Stimulated activated effector memory CD8-positive, alpha-beta T cell treated with anti-CD3 and anti-CD28 coated beads, Interleukin-12 subunit alpha, Interleukin-12 subunit beta, amount 100 ng/mL, for 72 hours (primary cell): ENCODE measurements around the gene TEKT4.
"Not testable (repeated sequence)": the region's sequence is repeated elsewhere in the genome, so short reads cannot be mapped to it uniquely, and the experiment has no call there.

Experiments
- ATAC-seq: fragments of 150-1000 bp; cut with Tn5 transposase; 2 replicates; pipeline ENCODE4 v1.10.0; 2021
- DNase-seq, 2 donors: peaks; one replicate each; pipeline ENCODE4 v3.0.0; 2021 to 2022; ENCODE audit warnings: low spot score in 2 of 2
- H3K27ac Mint-ChIP-seq: one replicate; pipeline ENCODE4 v1.8.0; 2022; ENCODE audit warnings: mild to moderate bottlenecking, mixed read lengths
- H3K36me3 Mint-ChIP-seq: one replicate; pipeline ENCODE4 v1.8.0; 2022; ENCODE audit warnings: mild to moderate bottlenecking, mixed read lengths
- H3K4me1 Mint-ChIP-seq: one replicate; pipeline ENCODE4 v1.8.0; 2022; ENCODE audit warnings: mixed read lengths
- H3K4me3 Mint-ChIP-seq: one replicate; pipeline ENCODE4 v1.8.0; 2022; ENCODE audit warnings: mild to moderate bottlenecking, mixed read lengths
- H3K9me3 Mint-ChIP-seq: one replicate; pipeline ENCODE4 v1.8.0; 2022; ENCODE audit warnings: mixed read lengths

The TEKT4 gene, protein sequence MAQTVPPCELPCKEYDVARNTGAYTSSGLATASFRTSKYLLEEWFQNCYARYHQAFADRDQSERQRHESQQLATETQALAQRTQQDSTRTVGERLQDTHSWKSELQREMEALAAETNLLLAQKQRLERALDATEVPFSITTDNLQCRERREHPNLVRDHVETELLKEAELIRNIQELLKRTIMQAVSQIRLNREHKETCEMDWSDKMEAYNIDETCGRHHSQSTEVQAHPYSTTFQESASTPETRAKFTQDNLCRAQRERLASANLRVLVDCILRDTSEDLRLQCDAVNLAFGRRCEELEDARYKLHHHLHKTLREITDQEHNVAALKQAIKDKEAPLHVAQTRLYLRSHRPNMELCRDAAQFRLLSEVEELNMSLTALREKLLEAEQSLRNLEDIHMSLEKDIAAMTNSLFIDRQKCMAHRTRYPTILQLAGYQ

GRCh38 chr2:94871226-94872087 is at the start of gene TEKT4:
Gene TEKT4, plus strand, starts transcription at chr2:94871430. Its CDS starts 150 bp downstream, at chr2:94871580.
- H3K36me3 Mint-ChIP-seq = no peaks in the 10 kb centered on the region
- H3K4me3 Mint-ChIP-seq = no peak within 1 kb of the TSS
- H3K27ac Mint-ChIP-seq = no peak within 1 kb of the TSS
- DNase-seq (no peak), ATAC-seq (peak; percentile 46)
- no peaks in the 10 kb centered on the region for H3K9me3 Mint-ChIP-seq
- H3K4me1 Mint-ChIP-seq = no peaks in the 10 kb centered on the region

DNA sequence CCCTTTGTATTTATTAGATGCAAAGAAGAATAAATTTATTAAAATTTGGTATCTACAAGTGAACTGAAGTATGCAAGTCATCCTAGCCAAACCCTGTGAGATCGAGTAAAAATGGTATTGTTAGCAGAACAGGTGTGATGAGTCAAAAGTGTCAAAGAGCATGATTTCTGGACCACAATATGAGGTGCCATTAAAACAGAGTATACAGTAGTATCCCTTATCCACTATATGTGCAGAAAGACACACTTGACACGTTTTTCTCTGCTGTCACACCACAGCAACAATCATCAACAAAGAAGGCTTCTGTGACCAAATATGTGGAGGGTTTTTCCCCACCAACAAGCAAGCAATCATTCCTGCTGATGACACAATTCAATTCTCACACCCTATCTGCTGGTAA is 32.0 kb upstream of the TEKT4 start:
- H3K27ac Mint-ChIP-seq, H3K4me3 Mint-ChIP-seq, H3K36me3 Mint-ChIP-seq, DNase-seq, H3K4me1 Mint-ChIP-seq, ATAC-seq, H3K9me3 Mint-ChIP-seq: not testable (repeated sequence)

DNA sequence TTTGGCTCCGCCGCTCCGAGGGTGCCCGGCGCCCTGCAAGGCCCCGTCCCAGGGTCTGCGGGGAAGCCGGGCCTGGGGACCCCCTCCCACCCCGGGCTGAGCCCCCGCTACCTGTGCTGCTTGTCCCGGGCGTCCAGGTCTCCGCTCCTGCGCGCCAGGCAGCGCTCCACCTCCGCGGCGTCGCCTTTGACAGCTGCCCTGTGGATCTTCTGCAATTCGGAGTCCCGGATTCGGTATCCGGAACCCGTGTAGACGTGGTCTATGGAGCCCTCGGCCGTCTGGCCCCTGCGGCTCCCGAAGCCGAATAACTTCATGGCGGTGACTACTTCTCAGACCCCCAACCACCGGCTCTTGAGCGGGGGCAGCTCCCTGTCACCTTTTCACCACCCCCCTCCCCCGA is 14.4 kb upstream of the TEKT4 start:
- ATAC-seq, H3K4me3 Mint-ChIP-seq, H3K9me3 Mint-ChIP-seq, H3K4me1 Mint-ChIP-seq, DNase-seq, H3K27ac Mint-ChIP-seq, H3K36me3 Mint-ChIP-seq: not testable (repeated sequence)

- not testable (repeated sequence) for DNase-seq, H3K27ac Mint-ChIP-seq, H3K9me3 Mint-ChIP-seq, H3K4me3 Mint-ChIP-seq, H3K36me3 Mint-ChIP-seq, H3K4me1 Mint-ChIP-seq, ATAC-seq
These were observed 13.7 kb upstream of the TEKT4 start for GRCh38 chr2:94857367-94858162.

DNA sequence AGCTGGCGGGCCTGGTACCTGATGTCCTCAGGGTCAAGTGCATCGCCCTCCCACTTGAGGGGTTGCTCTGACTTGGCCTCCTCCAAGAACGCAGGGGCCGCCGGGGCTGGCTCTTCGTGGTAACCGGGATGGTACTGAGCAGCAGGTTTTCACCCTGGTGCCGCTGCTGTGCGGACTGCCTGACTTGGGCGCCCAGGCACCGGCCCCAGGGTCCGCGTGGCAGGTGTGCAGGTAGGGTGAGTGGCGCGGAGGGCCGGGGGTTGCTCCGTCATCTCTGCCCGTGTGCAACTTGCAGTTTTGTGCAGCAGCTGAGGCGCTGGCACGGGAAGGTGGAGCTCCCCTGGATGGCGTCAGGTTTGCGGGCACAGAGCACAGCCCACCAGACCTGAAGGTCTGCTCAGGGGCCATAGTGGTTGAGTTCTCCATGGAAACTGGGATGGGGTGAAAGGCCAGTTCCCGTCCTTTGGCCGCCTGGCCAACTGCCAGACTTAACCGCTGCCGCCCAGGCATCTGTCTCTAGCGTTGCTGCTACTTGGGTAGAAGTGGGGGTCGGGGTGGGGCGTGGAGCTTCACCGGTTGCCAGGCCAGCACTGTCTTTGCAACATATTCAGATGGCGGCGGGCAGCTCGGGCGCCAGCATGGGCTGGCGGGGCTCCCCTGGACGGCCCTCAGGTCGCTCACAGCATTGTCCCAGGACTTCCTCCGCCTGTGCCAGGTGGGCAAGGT is 12.9 kb upstream of the TEKT4 start:
- H3K9me3 Mint-ChIP-seq, ATAC-seq, H3K27ac Mint-ChIP-seq, DNase-seq, H3K4me1 Mint-ChIP-seq, H3K36me3 Mint-ChIP-seq, H3K4me3 Mint-ChIP-seq: not testable (repeated sequence)

GRCh38 chr2:94861308-94862152 is 9.7 kb upstream of the TEKT4 start:
- Mint-ChIP-seq H3K36me3 (no peaks in the 10 kb centered on the region), H3K4me1 (no peaks in the 10 kb centered on the region), H3K27ac (no peak overlapping the region), H3K9me3 (no peaks in the 10 kb centered on the region), H3K4me3 (no peak overlapping the region)
- ATAC-seq = no peak
- no peak for DNase-seq

DNA sequence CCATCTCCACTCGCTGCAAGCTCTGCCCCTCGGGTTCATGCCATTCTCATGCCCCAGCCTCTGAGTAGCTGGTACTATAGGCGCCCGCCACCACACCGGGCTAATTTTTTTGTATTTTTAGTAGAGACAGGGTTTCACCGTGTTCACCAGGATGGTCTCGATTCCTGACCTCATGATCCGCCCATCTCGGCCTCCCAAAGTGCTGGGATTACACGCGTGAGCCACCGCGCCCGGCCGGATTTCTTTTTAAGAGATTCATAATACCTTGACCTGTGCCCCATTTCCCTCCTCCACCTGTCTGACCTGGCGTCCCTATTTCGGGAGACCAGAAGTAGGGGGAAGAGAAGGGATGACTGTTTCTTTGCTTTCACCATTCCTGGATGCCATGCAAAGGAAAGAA is 8.3 kb upstream of the TEKT4 start:
- not testable (repeated sequence) for H3K4me1 Mint-ChIP-seq, H3K27ac Mint-ChIP-seq, ATAC-seq, H3K36me3 Mint-ChIP-seq, H3K9me3 Mint-ChIP-seq, DNase-seq, H3K4me3 Mint-ChIP-seq

GRCh38 chr2:94869131-94869530 is 2.1 kb upstream of the TEKT4 start:
- no peak overlapping the region for H3K27ac Mint-ChIP-seq
- no peak overlapping the region for H3K4me3 Mint-ChIP-seq
- DNase-seq (no peak), ATAC-seq (no peak)
- no peaks in the 10 kb centered on the region for H3K9me3 Mint-ChIP-seq
- no peaks in the 10 kb centered on the region for H3K4me1 Mint-ChIP-seq
- no peaks in the 10 kb centered on the region for H3K36me3 Mint-ChIP-seq

DNA sequence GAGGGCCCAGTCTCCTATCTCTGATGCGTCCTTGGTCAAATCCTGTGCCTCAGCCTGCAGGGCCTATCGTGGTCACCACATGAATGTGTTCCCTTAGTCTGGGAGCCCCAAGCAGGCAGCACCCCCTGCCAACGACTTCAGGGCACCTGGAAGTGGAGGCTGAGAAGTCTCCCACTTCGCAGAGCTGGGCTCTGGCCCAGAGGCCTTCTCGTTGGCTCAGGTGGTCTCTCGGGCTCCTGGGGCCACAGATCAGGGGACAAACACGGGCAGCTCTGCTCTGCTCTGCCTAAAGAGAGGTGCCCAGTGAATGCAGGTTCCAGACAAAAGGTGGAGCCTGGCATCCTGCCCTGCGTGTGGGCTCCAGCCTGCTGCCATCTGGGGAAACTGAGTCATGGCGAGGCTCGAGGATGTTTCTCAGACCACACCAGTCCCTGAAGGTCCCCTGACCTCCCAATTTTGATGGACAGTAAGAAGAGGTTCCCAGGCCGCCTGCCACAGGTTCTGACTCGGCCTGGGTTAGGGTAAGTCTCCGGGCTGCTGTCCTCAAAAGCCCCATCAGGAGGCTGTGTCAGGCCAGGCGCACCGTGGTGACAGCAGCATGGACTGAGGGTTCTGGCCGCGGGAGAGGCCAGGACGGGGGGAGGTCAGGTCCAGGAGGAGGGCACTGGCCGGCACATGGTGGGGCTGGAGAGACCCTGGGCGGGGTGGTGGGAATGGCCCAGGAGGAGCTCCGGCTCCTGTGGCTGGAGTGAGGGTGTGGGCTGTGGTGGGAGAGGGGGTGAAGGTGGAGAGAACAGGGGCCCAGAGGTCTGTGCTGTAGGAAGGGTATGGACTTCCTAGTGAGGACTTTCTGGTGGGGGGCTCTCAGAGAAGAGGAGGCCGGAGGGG is 1.4 kb upstream of the TEKT4 start:
- H3K36me3 Mint-ChIP-seq = no peaks in the 10 kb centered on the region
- H3K4me1 Mint-ChIP-seq = no peaks in the 10 kb centered on the region
- ATAC-seq (no peak), DNase-seq (no peak)
- H3K4me3 Mint-ChIP-seq = no peak overlapping the region
- H3K9me3 Mint-ChIP-seq = no peaks in the 10 kb centered on the region
- H3K27ac Mint-ChIP-seq = no peak overlapping the region

DNA sequence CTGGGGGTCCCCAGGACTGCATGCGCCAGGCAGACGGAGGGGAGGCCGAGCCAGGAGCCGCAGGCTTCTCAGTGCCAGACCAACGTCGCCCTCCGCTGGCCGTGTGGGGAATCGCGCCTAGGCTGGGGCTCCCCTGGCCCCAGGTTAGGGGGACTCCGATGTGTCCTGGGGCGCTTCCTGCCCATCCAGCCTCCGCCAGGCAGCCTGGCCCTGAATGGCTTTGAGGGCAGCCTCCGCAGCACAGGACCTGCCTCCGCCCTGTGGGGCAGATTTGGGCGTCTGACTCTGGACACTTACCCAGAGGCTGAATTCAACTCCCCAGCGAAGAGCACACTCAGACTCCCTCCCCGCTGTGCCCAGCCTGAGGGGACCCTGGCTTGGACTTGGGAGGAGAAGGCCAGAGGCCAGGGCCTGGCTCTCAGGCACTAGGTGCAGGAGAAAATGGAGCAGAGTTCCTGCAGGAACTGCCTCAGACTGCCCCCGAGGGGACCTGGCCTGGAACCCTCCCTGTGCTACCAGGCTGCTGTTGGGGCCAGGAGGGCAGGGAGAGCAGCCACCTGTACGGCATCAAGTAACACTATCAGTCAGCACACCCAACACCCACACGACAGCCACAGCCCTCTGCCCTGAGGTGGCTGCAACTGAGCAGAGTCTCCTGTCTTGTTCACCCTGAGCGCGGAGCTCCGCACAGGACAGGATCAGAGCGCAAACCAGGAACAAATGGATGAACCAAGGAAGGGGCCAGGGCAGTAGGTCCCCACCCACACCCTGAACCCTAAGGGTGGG is 597 bp upstream of the TEKT4 start:
- no peak for ATAC-seq

GRCh38 chr2:94872088-94872618 is 923 bp downstream of the TEKT4 start:
- Mint-ChIP-seq H3K27ac (no peak overlapping the region), H3K36me3 (no peaks in the 10 kb centered on the region), H3K4me3 (no peak overlapping the region), H3K4me1 (no peaks in the 10 kb centered on the region), H3K9me3 (no peaks in the 10 kb centered on the region)
- DNase-seq (no peak), ATAC-seq (no peak)

More for the DNA sequence above, 597 bp upstream of the TEKT4 start:
- H3K4me3 Mint-ChIP-seq = no peak overlapping the region
- no peaks in the 10 kb centered on the region for H3K9me3 Mint-ChIP-seq
- H3K4me1 Mint-ChIP-seq = no peaks in the 10 kb centered on the region
- H3K36me3 Mint-ChIP-seq = no peaks in the 10 kb centered on the region
- DNase-seq = peak in 1 of 2 donors; percentile 66
- H3K27ac Mint-ChIP-seq = no peak overlapping the region

GRCh38 chr2:94872676-94873361 is 1.6 kb downstream of the TEKT4 start:
- DNase-seq (no peak), ATAC-seq (no peak)
- Mint-ChIP-seq H3K36me3 (no peaks in the 10 kb centered on the region), H3K27ac (no peak overlapping the region), H3K9me3 (no peaks in the 10 kb centered on the region), H3K4me3 (no peak overlapping the region), H3K4me1 (no peaks in the 10 kb centered on the region)
